ENCODE results near the gene LIF. TPM values are rescaled to one million over a fixed set of nuclear protein-coding genes. Genes with fewer than 3 reads are reported as not detected.
A peak's percentile ranks its signal among the peaks of the same experiment; 100 is the strongest.

The LIF gene
- total RNA-seq, 1 donor from 2014 or later, result 0.52 TPM

- H3K36me3 ChIP-seq (ENCODE audit: control insufficient read depth in 3 of 3, insufficient read depth in 3 of 3, low read length in 3 of 3), result no peaks in the 10 kb centered on the region
- no peaks in the 10 kb centered on the region for H3K9me3 ChIP-seq (ENCODE audit: control insufficient read depth in 3 of 3, low read length in 3 of 3)
- H3K27me3 ChIP-seq (ENCODE audit: control insufficient read depth in 3 of 3, insufficient read depth in 3 of 3, low read length in 3 of 3), result peaks cover 0 to 5% (median under 1%) of the 10 kb centered on the region in 3 donors
- peak overlapping the region; percentile 65 for H3K27ac ChIP-seq (ENCODE audit: low read depth, low read length)
- H3K4me3 ChIP-seq (ENCODE audit: low read length in 3 of 3), result peak overlapping the region in 1 of 3 donors; percentile 23
- H3K4me1 ChIP-seq (ENCODE audit: control insufficient read depth in 3 of 3, insufficient read depth in 3 of 3, low read length in 3 of 3), result peaks cover 4 to 11% (median 9%) of the 10 kb centered on the region in 3 donors
- H3K9ac ChIP-seq (ENCODE audit: low read depth in 1 of 3, low read length in 3 of 3), result peak overlapping the region in 1 of 3 donors; percentile 1
Measured at GRCh38 chr22:30196141-30196879, 50.2 kb downstream of the LIF start.

- Histone ChIP-seq H3K9ac (ENCODE audit: low read depth in 1 of 3, low read length in 3 of 3) (peak overlapping the region in 1 of 3 donors; percentile 1), H3K27ac (ENCODE audit: low read depth, low read length) (peak overlapping the region; percentile 65), H3K4me3 (ENCODE audit: low read length in 3 of 3) (peak overlapping the region in 1 of 3 donors; percentile 23), H3K4me1 (ENCODE audit: control insufficient read depth in 3 of 3, insufficient read depth in 3 of 3, low read length in 3 of 3) (peaks cover 4 to 11% (median 9%) of the 10 kb centered on the region in 3 donors), H3K9me3 (ENCODE audit: control insufficient read depth in 3 of 3, low read length in 3 of 3) (no peaks in the 10 kb centered on the region), H3K27me3 (ENCODE audit: control insufficient read depth in 3 of 3, insufficient read depth in 3 of 3, low read length in 3 of 3) (peaks cover 0 to 5% (median 2%) of the 10 kb centered on the region in 3 donors), H3K36me3 (ENCODE audit: control insufficient read depth in 3 of 3, insufficient read depth in 3 of 3, low read length in 3 of 3) (no peaks in the 10 kb centered on the region)
Measured at GRCh38 chr22:30195245-30196140, 51.1 kb downstream of the LIF start.

- no peak overlapping the region for H3K4me3 ChIP-seq (ENCODE audit: low read length in 3 of 3)
- no peak overlapping the region for H3K27ac ChIP-seq (ENCODE audit: low read depth, low read length)
- H3K9ac ChIP-seq (ENCODE audit: low read depth in 1 of 3, low read length in 3 of 3), result no peak overlapping the region
- H3K9me3 ChIP-seq (ENCODE audit: control insufficient read depth in 3 of 3, low read length in 3 of 3), result no peaks in the 10 kb centered on the region
- peaks cover 0 to 8% (median 4%) of the 10 kb centered on the region in 3 donors for H3K27me3 ChIP-seq (ENCODE audit: control insufficient read depth in 3 of 3, insufficient read depth in 3 of 3, low read length in 3 of 3)
- no peaks in the 10 kb centered on the region for H3K36me3 ChIP-seq (ENCODE audit: control insufficient read depth in 3 of 3, insufficient read depth in 3 of 3, low read length in 3 of 3)
- peaks cover 4 to 11% (median 9%) of the 10 kb centered on the region in 3 donors for H3K4me1 ChIP-seq (ENCODE audit: control insufficient read depth in 3 of 3, insufficient read depth in 3 of 3, low read length in 3 of 3)
Measured at GRCh38 chr22:30193031-30193775, 53.4 kb downstream of the LIF start.

- Histone ChIP-seq H3K36me3 (ENCODE audit: control insufficient read depth in 3 of 3, insufficient read depth in 3 of 3, low read length in 3 of 3) (no peaks in the 10 kb centered on the region), H3K4me3 (ENCODE audit: low read length in 3 of 3) (no peak overlapping the region), H3K9ac (ENCODE audit: low read depth in 1 of 3, low read length in 3 of 3) (no peak overlapping the region), H3K4me1 (ENCODE audit: control insufficient read depth in 3 of 3, insufficient read depth in 3 of 3, low read length in 3 of 3) (peaks cover 4 to 11% (median 9%) of the 10 kb centered on the region in 3 donors), H3K27ac (ENCODE audit: low read depth, low read length) (no peak overlapping the region), H3K9me3 (ENCODE audit: control insufficient read depth in 3 of 3, low read length in 3 of 3) (no peaks in the 10 kb centered on the region), H3K27me3 (ENCODE audit: control insufficient read depth in 3 of 3, insufficient read depth in 3 of 3, low read length in 3 of 3) (peaks cover 0 to 8% (median 4%) of the 10 kb centered on the region in 3 donors)
Measured at GRCh38 chr22:30192427-30192826, 54.1 kb downstream of the LIF start.

- Histone ChIP-seq H3K9me3 (ENCODE audit: control insufficient read depth in 3 of 3, low read length in 3 of 3) (no peaks in the 10 kb centered on the region), H3K27ac (ENCODE audit: low read depth, low read length) (no peak overlapping the region), H3K27me3 (ENCODE audit: control insufficient read depth in 3 of 3, insufficient read depth in 3 of 3, low read length in 3 of 3) (peaks cover 0 to 8% (median 4%) of the 10 kb centered on the region in 3 donors), H3K4me3 (ENCODE audit: low read length in 3 of 3) (no peak overlapping the region), H3K4me1 (ENCODE audit: control insufficient read depth in 3 of 3, insufficient read depth in 3 of 3, low read length in 3 of 3) (peaks cover 0 to 4% (median 4%) of the 10 kb centered on the region in 3 donors), H3K36me3 (ENCODE audit: control insufficient read depth in 3 of 3, insufficient read depth in 3 of 3, low read length in 3 of 3) (no peaks in the 10 kb centered on the region), H3K9ac (ENCODE audit: low read depth in 1 of 3, low read length in 3 of 3) (no peak overlapping the region)
Measured at GRCh38 chr22:30191040-30191701, 55.4 kb downstream of the LIF start.

- H3K36me3 ChIP-seq (ENCODE audit: control insufficient read depth in 3 of 3, insufficient read depth in 3 of 3, low read length in 3 of 3), result no peaks in the 10 kb centered on the region
- no peaks in the 10 kb centered on the region for H3K9me3 ChIP-seq (ENCODE audit: control insufficient read depth in 3 of 3, low read length in 3 of 3)
- no peaks in the 10 kb centered on the region for H3K4me1 ChIP-seq (ENCODE audit: control insufficient read depth in 3 of 3, insufficient read depth in 3 of 3, low read length in 3 of 3)
- no peak overlapping the region for H3K9ac ChIP-seq (ENCODE audit: low read depth in 1 of 3, low read length in 3 of 3)
- H3K4me3 ChIP-seq (ENCODE audit: low read length in 3 of 3), result no peak overlapping the region
- peaks cover 0 to 8% (median 4%) of the 10 kb centered on the region in 3 donors for H3K27me3 ChIP-seq (ENCODE audit: control insufficient read depth in 3 of 3, insufficient read depth in 3 of 3, low read length in 3 of 3)
- no peak overlapping the region for H3K27ac ChIP-seq (ENCODE audit: low read depth, low read length)
Measured at GRCh38 chr22:30190574-30190973, 56.0 kb downstream of the LIF start.

Other genes with a start within 250 kb of the LIF start
- not detected for gene HORMAD2, start 166.3 kb downstream of the LIF start, total RNA-seq
- 0.52 TPM for gene OSM, start 20.1 kb upstream of the LIF start, total RNA-seq
- 2.6 TPM for gene CASTOR1, start 42.7 kb upstream of the LIF start, total RNA-seq
- 7.3 TPM for gene TBC1D10A, start 80.2 kb upstream of the LIF start, total RNA-seq
- 18.8 TPM for gene SF3A1, start 110.1 kb upstream of the LIF start, total RNA-seq
- gene CCDC157, start 110.2 kb upstream of the LIF start, total RNA-seq, result 1.0 TPM
- 7.3 TPM for gene RNF215, start 140.7 kb upstream of the LIF start, total RNA-seq
- gene SEC14L2, start 150.3 kb upstream of the LIF start, total RNA-seq, result 2.1 TPM
- 6.8 TPM for gene MTFP1, start 179.0 kb upstream of the LIF start, total RNA-seq
- not detected for gene SEC14L3, start 225.3 kb upstream of the LIF start, total RNA-seq

All from skeletal muscle tissue (tissue), 4 donors.